ENCODE measurements around the gene ULK1. TPM values are rescaled to one million over a fixed set of nuclear protein-coding genes. Genes with fewer than 3 reads are reported as not detected.

Gene ULK1
- total RNA-seq = 28.0 and 30.2 TPM in 2 replicates

DNA sequence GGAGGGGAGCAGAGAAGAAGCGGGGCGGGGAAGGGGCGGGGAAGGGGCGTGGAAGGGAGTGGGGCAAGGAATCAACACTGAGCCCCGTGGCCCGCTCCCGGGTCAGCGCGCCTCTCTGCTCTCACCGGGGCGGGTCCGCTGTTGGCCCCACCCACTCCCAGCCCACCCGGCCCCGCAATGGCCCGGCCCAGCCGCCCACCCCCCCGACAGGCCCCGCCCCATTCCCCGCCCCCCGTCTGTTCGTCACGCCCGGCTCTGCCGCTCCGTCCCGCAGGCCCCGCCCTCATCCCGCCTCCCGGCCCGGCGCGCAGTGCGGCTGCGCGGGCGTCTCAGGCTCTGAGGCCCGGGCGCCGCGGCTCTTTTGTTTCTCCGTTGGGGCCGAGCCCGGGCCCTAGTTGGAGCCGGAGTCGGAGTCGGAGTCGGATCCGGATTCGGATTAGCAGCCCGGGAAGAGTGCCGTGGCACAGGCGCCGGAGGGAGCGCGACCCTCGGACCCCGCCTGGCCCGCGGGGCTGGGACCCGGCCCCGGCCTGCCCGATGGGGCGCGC, at the start of gene ULK1:
TSS of gene ULK1 (plus strand) at position 310 of the 548 bp plus-strand sequence. CDS start 380 bp downstream, outside the sequence.
- Mint-ChIP-seq H3K4me3 (ENCODE audit: low read depth) (peak within 1 kb of the TSS; percentile 81), H3K27me3 (ENCODE audit: low read depth) (peaks cover 3% of the 10 kb centered on the region), H3K27ac (peak within 1 kb of the TSS; percentile 72), H3K36me3 (ENCODE audit: low read depth) (no peaks in the 10 kb centered on the region), H3K9me3 (no peaks in the 10 kb centered on the region), H3K4me1 (ENCODE audit: low read depth) (peaks cover 6% of the 10 kb centered on the region)
- intact Hi-C loops (cut with micrococcal nuclease) = loop anchor here (1.0 to 10.0 kb wide), 4 partner anchors 35 to 212 kb away; partner anchors contain the start of genes EP400, PUS1 and SFSWAP
- DNase-seq (ENCODE audit: low spot score) = peak; percentile 88

DNA sequence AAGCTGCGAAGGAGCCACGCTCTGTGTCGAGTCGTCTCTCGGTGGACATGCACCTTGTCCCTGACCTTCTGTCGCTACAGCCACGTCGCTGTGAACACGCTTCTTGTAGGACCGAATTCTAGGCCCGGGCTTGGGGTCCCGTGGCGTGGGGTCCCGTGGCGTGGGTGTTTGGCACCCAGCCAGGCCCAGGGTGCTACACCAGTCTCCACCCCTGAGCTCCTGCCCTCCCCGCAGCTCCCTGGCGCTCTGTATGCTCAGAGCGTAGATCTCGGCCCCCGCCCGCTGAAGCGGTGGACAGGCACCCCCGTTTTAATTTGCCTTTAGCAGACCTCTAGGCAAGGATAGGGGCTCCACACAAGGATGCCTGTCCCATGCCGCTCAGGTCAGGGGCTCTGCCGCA, 49.8 kb upstream of the ULK1 start:
- intact Hi-C loops (cut with micrococcal nuclease) = no loop called here
- no peak for DNase-seq (ENCODE audit: low spot score)
- Mint-ChIP-seq H3K4me3 (ENCODE audit: low read depth) (no peak overlapping the region), H3K9me3 (no peaks in the 10 kb centered on the region), H3K36me3 (ENCODE audit: low read depth) (no peaks in the 10 kb centered on the region), H3K27me3 (ENCODE audit: low read depth) (no peaks in the 10 kb centered on the region), H3K27ac (no peak overlapping the region), H3K4me1 (ENCODE audit: low read depth) (no peaks in the 10 kb centered on the region)

DNA sequence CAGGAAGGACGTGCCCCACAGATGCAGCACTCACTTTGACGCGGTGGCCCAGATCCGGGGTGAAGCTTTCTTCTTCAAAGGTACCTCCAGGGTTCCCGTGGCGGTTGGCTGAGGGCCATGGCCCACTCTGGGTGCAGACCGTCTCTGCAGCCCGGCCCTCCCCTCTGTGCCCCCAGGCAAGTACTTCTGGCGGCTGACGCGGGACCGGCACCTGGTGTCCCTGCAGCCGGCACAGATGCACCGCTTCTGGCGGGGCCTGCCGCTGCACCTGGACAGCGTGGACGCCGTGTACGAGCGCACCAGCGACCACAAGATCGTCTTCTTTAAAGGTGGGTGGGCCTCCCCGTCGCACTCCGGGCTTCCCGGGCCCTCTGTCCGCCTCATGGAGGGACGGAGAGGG, 49.3 kb upstream of the ULK1 start:
- Mint-ChIP-seq H3K27me3 (ENCODE audit: low read depth) (no peaks in the 10 kb centered on the region), H3K27ac (no peak overlapping the region), H3K4me1 (ENCODE audit: low read depth) (no peaks in the 10 kb centered on the region), H3K4me3 (ENCODE audit: low read depth) (no peak overlapping the region), H3K36me3 (ENCODE audit: low read depth) (no peaks in the 10 kb centered on the region), H3K9me3 (no peaks in the 10 kb centered on the region)
- intact Hi-C loops (cut with micrococcal nuclease) = no loop called here
- no peak for DNase-seq (ENCODE audit: low spot score)

DNA sequence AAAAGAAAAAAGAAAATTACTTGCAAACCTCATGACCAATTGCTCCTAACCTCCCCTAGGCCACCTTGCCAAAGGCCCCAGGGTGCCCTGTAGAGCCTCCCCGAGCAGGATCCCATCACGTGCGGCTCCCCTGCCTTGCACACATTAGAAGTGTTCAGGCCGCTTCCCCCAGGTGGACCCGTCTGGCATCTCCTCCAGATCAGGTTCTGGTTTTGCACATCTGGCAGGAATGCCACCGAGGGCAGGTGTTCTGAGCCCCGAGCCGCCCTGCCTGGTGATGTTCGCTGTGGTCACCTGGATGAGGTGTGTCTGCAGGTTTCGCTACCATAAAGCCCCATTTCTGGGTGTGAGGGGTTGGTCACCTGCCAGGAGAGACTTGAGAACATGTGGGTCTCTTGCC, 47.0 kb upstream of the ULK1 start:
- Mint-ChIP-seq H3K36me3 (ENCODE audit: low read depth) (no peaks in the 10 kb centered on the region), H3K27ac (no peak overlapping the region), H3K9me3 (no peaks in the 10 kb centered on the region), H3K4me1 (ENCODE audit: low read depth) (no peaks in the 10 kb centered on the region), H3K27me3 (ENCODE audit: low read depth) (no peaks in the 10 kb centered on the region), H3K4me3 (ENCODE audit: low read depth) (no peak overlapping the region)
- no peak for DNase-seq (ENCODE audit: low spot score)
- intact Hi-C loops (cut with micrococcal nuclease) = no loop called here

DNA sequence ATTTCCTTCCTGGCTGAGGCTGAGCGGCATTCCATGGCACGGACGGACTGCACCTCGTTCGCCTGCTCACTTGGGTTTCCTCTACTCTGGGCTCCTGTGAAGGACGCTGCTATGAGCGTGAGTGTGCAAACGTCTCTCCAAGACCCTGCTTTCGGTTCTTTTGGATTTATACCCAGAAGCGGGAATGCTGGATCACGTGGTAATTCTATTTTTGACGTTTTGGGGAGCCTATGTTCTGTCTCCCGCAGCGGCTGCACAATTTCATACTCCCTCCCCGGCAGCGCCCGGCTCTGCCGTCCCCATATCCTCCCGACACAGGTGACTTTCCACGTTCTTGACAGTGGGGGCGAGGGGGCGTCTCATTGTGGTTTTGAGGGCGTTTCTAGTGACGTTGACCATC, 45.7 kb upstream of the ULK1 start:
- DNase-seq (ENCODE audit: low spot score) = no peak
- H3K36me3 Mint-ChIP-seq (ENCODE audit: low read depth) = no peaks in the 10 kb centered on the region
- H3K27ac Mint-ChIP-seq = no peak overlapping the region
- intact Hi-C loops (cut with micrococcal nuclease) = no loop called here
- no peaks in the 10 kb centered on the region for H3K27me3 Mint-ChIP-seq (ENCODE audit: low read depth)
- no peaks in the 10 kb centered on the region for H3K9me3 Mint-ChIP-seq
- H3K4me1 Mint-ChIP-seq (ENCODE audit: low read depth) = peaks cover 2% of the 10 kb centered on the region
- no peak overlapping the region for H3K4me3 Mint-ChIP-seq (ENCODE audit: low read depth)

DNA sequence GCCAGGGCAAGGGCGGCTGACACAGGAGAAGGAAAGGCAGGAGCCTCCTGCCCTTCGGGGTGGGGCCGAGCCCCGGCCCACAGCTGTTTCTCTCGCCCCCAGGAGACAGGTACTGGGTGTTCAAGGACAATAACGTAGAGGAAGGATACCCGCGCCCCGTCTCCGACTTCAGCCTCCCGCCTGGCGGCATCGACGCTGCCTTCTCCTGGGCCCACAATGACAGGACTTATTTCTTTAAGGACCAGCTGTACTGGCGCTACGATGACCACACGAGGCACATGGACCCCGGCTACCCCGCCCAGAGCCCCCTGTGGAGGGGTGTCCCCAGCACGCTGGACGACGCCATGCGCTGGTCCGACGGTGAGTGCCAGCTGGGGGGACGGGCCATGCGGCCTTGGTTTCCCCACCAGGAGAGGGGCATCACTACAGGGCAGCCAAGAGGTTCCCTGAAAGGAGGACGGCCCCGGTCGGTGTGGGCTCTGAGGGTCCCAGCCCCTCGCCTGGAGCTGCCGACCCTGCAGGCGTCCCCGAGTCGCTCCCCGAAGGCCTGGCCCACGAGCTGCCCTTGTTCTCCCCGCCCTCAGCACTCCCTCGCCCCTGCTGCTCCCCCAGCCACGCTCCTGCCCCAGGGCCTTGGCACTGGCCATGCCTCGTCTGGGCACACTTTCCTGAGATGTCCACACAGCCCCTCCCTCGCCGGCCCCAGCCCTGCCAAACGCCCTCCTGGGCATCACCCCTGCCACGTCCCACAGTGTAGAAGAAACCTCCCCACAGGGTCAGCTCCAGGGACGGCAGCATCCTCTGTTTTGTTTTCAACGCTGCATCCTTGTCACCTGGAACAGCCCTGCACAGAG, 44.5 kb upstream of the ULK1 start:
- DNase-seq (ENCODE audit: low spot score) = no peak
- Mint-ChIP-seq H3K4me3 (ENCODE audit: low read depth) (no peak overlapping the region), H3K4me1 (ENCODE audit: low read depth) (peaks cover 2% of the 10 kb centered on the region), H3K27me3 (ENCODE audit: low read depth) (no peaks in the 10 kb centered on the region), H3K9me3 (no peaks in the 10 kb centered on the region), H3K36me3 (ENCODE audit: low read depth) (no peaks in the 10 kb centered on the region), H3K27ac (no peak overlapping the region)
- intact Hi-C loops (cut with micrococcal nuclease) = no loop called here

DNA sequence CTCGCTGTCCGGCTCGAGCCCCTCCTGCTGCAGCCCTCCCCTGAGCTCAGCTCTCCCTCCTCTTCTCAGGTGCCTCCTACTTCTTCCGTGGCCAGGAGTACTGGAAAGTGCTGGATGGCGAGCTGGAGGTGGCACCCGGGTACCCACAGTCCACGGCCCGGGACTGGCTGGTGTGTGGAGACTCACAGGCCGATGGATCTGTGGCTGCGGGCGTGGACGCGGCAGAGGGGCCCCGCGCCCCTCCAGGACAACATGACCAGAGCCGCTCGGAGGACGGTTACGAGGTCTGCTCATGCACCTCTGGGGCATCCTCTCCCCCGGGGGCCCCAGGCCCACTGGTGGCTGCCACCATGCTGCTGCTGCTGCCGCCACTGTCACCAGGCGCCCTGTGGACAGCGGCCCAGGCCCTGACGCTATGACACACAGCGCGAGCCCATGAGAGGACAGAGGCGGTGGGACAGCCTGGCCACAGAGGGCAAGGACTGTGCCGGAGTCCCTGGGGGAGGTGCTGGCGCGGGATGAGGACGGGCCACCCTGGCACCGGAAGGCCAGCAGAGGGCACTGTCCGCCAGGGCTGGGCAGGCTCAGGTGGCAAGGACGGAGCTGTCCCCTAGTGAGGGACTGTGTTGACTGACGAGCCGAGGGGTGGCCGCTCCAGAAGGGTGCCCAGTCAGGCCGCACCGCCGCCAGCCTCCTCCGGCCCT, 43.4 kb upstream of the ULK1 start:
- no peaks in the 10 kb centered on the region for H3K27me3 Mint-ChIP-seq (ENCODE audit: low read depth)
- no peak for DNase-seq (ENCODE audit: low spot score)
- intact Hi-C loops (cut with micrococcal nuclease) = no loop called here
- no peaks in the 10 kb centered on the region for H3K9me3 Mint-ChIP-seq
- no peak overlapping the region for H3K4me3 Mint-ChIP-seq (ENCODE audit: low read depth)
- peaks cover 2% of the 10 kb centered on the region for H3K4me1 Mint-ChIP-seq (ENCODE audit: low read depth)
- H3K36me3 Mint-ChIP-seq (ENCODE audit: low read depth) = no peaks in the 10 kb centered on the region
- no peak overlapping the region for H3K27ac Mint-ChIP-seq

DNA sequence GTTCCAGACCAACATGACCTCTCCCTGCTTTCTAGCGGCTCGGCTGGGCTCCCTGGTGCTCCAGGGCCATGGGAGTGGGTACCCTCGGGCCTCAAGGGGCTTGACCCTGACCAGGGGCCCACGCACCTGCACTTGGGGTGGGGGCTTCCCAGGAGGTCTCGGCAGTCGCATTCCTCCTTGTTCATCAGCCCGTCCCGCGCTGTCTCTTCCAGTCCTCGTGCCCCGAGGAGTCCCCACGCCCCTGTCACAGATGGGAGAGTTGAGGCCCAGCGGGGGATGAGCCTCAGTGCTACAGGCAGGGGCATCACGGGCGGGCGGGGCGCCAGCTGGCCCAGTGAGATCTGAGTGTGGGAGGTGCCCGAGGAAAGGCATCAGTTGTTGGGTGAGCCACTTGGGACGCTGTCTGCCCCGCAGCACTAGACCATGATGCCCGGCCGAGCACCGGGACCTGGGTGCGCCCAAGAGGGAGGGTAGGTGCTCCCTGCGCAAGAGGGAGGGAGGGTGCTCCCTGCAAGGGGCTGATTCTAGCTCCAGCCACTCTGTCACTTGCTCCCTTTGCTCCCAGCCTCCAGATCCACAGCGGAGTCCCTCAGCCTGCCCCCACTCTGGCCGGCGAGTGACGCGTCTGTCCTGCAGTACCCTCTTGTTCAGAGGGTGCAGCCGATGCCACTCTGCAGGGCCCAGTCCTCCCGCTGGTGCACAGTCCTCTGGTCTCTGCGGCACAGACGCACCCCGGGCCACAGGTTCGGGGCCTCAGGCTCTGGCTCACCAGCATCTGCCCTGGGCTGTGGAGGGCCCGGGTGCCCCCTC, 42.5 kb upstream of the ULK1 start:
- Mint-ChIP-seq H3K36me3 (ENCODE audit: low read depth) (no peaks in the 10 kb centered on the region), H3K27ac (no peak overlapping the region), H3K9me3 (no peaks in the 10 kb centered on the region), H3K4me3 (ENCODE audit: low read depth) (no peak overlapping the region), H3K4me1 (ENCODE audit: low read depth) (peaks cover 2% of the 10 kb centered on the region), H3K27me3 (ENCODE audit: low read depth) (no peaks in the 10 kb centered on the region)
- intact Hi-C loops (cut with micrococcal nuclease) = no loop called here
- DNase-seq (ENCODE audit: low spot score) = no peak

DNA sequence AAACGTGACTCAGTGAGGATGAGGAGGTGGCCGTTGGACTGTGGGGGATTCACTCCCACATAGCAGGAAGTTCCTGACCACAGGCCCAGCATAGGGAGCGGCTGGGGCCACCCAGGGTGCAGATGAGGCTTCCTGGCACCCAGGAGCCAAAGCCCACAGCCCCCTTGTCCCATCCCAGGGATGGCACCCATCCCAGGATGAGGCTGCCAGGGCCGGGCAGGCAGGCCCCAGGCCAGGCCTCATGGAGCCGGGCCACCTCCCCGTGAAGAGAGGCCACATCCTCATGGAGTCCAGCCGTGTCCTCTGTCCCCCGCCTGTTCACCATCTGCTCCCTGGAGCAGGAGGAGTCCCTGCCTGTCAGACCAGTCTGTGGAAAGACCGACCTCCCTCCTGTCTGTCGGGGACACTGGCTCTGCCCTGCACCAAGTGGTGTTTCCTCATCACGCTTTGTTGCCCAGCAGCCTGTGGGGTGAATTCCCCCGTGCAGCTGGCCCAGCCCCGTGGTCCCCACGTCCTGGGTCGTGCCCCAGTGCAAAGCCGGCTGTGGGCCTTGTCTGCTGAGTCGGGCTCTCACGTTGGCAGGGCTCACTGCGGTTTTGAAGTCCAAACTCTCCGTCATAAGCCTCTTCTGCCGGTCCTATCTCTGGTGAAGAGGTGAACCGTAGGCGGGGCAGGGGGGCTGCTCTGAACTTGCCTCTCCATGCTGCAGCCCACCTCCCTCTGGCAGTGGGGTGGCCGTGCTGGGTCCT, 41.7 kb upstream of the ULK1 start:
- Mint-ChIP-seq H3K36me3 (ENCODE audit: low read depth) (no peaks in the 10 kb centered on the region), H3K4me3 (ENCODE audit: low read depth) (no peak overlapping the region), H3K4me1 (ENCODE audit: low read depth) (peaks cover 2% of the 10 kb centered on the region), H3K27ac (no peak overlapping the region), H3K27me3 (ENCODE audit: low read depth) (no peaks in the 10 kb centered on the region), H3K9me3 (no peaks in the 10 kb centered on the region)
- DNase-seq (ENCODE audit: low spot score) = no peak
- intact Hi-C loops (cut with micrococcal nuclease) = no loop called here

DNA sequence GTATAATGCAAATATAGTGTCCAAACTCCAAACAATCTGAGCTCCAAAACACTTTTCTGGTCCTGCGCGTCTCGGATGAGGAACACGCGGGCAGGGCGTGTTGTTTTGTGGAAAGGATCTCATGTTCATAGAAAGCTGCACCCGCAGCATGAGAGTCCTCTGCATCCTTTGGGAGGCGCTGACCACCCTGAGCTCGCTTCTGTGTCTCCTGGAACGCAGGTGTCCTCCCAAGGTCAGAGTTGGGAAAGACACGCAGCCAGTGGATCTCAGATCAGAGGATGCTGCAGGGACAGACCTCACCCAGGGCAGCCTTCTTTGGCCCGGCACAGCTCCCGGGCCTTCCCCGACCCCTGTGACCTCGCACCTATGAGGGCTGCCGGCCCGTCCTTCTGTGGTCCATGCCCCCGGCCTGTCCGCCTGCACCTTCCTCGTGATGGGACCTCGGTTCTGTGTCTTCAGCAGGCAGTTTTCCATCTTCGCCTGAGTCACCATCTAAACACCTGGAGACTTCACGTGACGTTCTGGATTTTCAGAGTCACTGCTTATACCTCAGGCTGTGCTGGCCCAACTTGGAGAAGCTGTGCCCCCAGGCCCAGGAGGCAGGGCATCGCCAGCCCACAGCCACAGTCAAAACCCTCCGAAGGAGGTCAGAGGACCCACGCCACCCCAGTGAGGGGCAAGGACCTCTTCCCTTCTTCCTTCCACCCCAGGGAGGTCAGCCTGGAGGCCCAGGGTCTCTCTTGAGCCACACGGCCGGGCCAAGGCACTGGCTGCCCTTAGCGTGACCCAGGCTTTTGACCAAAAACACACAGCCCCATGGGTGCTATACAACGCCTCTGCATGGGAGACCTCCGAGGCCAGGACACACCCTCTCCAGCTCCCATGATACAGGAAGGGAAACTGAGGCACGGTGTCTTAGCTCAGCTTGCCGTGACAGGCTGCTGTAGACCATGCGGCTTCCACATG, 40.3 kb upstream of the ULK1 start:
- DNase-seq (ENCODE audit: low spot score) = no peak
- Mint-ChIP-seq H3K9me3 (no peaks in the 10 kb centered on the region), H3K4me1 (ENCODE audit: low read depth) (peaks cover 2% of the 10 kb centered on the region), H3K4me3 (ENCODE audit: low read depth) (no peak overlapping the region), H3K27ac (no peak overlapping the region), H3K36me3 (ENCODE audit: low read depth) (no peaks in the 10 kb centered on the region), H3K27me3 (ENCODE audit: low read depth) (no peaks in the 10 kb centered on the region)
- intact Hi-C loops (cut with micrococcal nuclease) = no loop called here

DNA sequence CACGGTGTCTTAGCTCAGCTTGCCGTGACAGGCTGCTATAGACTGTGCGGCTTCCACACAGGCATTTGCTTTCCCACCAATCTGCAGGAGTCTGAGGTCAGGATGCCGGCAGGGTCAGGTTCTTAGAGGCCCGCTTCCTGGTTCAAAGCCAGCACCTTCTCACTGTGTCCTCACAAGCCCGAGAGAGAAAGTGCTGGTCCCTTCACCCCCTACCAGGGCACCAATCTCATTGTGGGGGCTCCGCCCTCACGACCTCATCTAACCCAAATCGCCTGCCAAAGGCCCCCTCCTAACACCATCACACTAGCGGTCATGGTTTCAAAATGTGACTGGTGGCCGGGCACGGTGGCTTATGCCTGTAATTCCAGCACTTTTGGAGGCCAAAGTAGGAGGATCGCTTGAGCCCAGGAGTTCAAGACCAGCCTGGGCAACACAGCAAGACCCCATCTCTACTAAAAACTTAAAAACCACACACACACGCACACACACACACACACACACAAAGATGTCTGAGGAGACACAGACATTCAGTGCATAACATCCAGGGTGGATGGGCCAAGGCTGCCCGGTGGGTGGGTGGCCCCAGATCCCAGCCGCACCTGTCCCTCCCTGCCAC, 39.5 kb upstream of the ULK1 start:
- intact Hi-C loops (cut with micrococcal nuclease) = no loop called here
- Mint-ChIP-seq H3K4me1 (ENCODE audit: low read depth) (peaks cover 2% of the 10 kb centered on the region), H3K9me3 (no peaks in the 10 kb centered on the region), H3K36me3 (ENCODE audit: low read depth) (no peaks in the 10 kb centered on the region), H3K27me3 (ENCODE audit: low read depth) (no peaks in the 10 kb centered on the region), H3K27ac (no peak overlapping the region), H3K4me3 (ENCODE audit: low read depth) (no peak overlapping the region)
- no peak for DNase-seq (ENCODE audit: low spot score)
